NCI-H2196 (cell line): ENCODE data around the gene IL12RB2.
"Not testable (repeated sequence)": the region's sequence is repeated elsewhere in the genome, so short reads cannot be mapped to it uniquely, and the experiment has no call there.

ENCODE experiments used
- DNase-seq: peaks from one replicate; lab custom pipeline; 2025; ENCODE audit not compliant: unreplicated experiment; lab: John Stamatoyannopoulos, UW

IL12RB2 gene

GRCh38 chr1:67430358-67431155, 122.9 kb downstream of the IL12RB2 start, which contains the start of gene SERBP1:
SERBP1 (minus strand) TSS chr1:67430402; CDS start chr1:67430300, 102 bp downstream.
- peak; percentile 98 for DNase-seq

- no peak for DNase-seq
Measured at GRCh38 chr1:67431156-67431765, 123.6 kb downstream of the IL12RB2 start.

- DNase-seq = no peak
Measured at GRCh38 chr1:67431869-67432578, 124.4 kb downstream of the IL12RB2 start.

- no peak for DNase-seq
Measured at GRCh38 chr1:67432745-67433144, 125.1 kb downstream of the IL12RB2 start.

- no peak for DNase-seq
Measured at GRCh38 chr1:67433837-67434236, 126.2 kb downstream of the IL12RB2 start.

GRCh38 chr1:67434491-67434890, 126.8 kb downstream of the IL12RB2 start:
- DNase-seq = no peak

GRCh38 chr1:67436511-67437055, 128.9 kb downstream of the IL12RB2 start:
- DNase-seq = no peak

- no peak for DNase-seq
Measured at GRCh38 chr1:67437961-67438360, 130.3 kb downstream of the IL12RB2 start.

- DNase-seq = no peak
Measured at GRCh38 chr1:67439277-67440029, 131.8 kb downstream of the IL12RB2 start.

- no peak for DNase-seq
Measured at GRCh38 chr1:67440339-67440738, 132.7 kb downstream of the IL12RB2 start.

GRCh38 chr1:67441183-67441582, 133.5 kb downstream of the IL12RB2 start:
- DNase-seq = peak; percentile 45

- DNase-seq = no peak
Measured at GRCh38 chr1:67441739-67442281, 134.1 kb downstream of the IL12RB2 start.

- not testable (repeated sequence) for DNase-seq
Measured at GRCh38 chr1:67446014-67446413, 138.3 kb downstream of the IL12RB2 start.
